A549 treated with dexamethasone at 1 μM for 4 hours (cell line): ENCODE results near the gene PTPN14. TPM values are rescaled to one million over a fixed set of nuclear protein-coding genes. Genes with fewer than 3 reads are reported as not detected.

ENCODE experiments used
- total RNA-seq: library from RNA; stranded (reverse); fragments of 200-300 nt; extraction: Qiagen RNA extraction; gene quantifications from 5 replicates; pipeline ENCODE4 v1.2.3, GENCODE V29; 2022

The PTPN14 gene
- total RNA-seq: 7.4 to 17.7 TPM (median 16.0 TPM) in 5 replicates

DNA sequence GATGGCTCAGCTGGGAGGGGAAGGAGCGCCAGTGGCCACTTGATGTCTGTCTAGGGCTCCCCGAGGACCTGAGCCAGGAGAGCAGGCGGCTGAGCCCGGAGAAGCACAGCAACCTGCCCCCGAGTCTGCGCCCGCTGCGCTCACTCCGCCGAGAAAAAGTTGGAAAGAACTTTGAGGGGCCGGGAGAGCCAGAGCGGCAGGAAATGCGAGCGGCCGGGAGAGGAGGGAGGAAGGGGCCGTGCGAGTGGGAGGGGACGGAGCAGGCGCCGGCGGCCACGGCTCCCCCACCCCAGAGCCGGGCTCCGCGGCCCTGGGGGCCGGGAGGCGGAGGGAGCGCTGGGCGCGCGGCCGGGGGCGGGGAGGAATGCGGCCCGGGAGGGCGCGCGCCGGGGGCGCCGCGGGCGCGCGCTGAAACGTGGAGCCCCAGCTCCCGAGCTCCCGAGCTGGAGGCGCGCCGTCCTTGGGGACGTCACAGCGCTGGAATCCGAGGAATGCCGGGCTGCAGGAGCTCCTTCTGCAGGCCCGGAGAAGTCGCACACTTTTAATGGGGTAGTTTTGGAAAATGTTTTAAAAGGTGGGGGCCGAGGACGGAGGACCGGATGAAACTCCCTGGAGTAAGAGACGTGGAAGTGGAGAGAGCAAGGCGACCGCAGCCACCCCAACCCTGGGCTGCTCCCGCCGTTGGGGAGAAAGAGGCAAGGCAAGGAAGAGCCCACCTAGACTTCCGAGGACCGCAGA, at the start of gene PTPN14:
Gene PTPN14, minus strand, starts transcription at position 167 of the 738 bp plus-strand sequence. CDS start 86,799 bp downstream, outside the sequence.

Other genes starting within 250 kb of the PTPN14 start
- 71.3 to 85.3 TPM (median 81.8 TPM) in 5 replicates for gene CENPF, start 51.6 kb upstream of the PTPN14 start, total RNA-seq